Adrenal gland (tissue), 12 donors: ENCODE results near the gene MYCBP. TPM values are rescaled to one million over a fixed set of nuclear protein-coding genes. Genes with fewer than 3 reads are reported as not detected.

Source experiments
- DNase-seq, 7 donors: peaks; one replicate each; pipeline ENCODE4 v3.0.0-alpha.2; 2019 to 2020
- H3K27ac ChIP-seq, 5 donors: fragments of 200-600 bp; sonication (generic) in 4 of 5; 1 replicate in 3 of 5; 2 replicates in 2 of 5; pipeline versions ENCODE4 v1.5.1 to v1.8.0; 2016 to 2020; ENCODE audit warnings: mild to moderate bottlenecking in 1 of 5
- H3K27me3 ChIP-seq: fragments of 200-600 bp; 2 replicates; pipeline ENCODE4 v1.8.0; 2021
- H3K36me3 ChIP-seq, 2 donors: fragments of 200-600 bp; replicated peaks in 1 of 2; 1 replicate in 1 of 2; 2 replicates in 1 of 2; pipeline versions ENCODE4 v1.5.1 to v1.8.0; 2018 to 2022
- H3K4me1 ChIP-seq, 2 donors: fragments of 200-600 bp; replicated peaks in 1 of 2; 1 replicate in 1 of 2; 2 replicates in 1 of 2; pipeline versions ENCODE4 v1.5.1 to v1.8.0; 2018 to 2021
- H3K4me3 ChIP-seq, 4 donors: fragments of 200-600 bp; sonication (generic) in 3 of 4; one replicate each; pipeline ENCODE4 v1.5.1; 2016 to 2018
- H3K9me3 ChIP-seq, 3 donors: fragments of 200-600 bp; sonication (generic) in 1 of 3; replicated peaks in 1 of 3; 1 replicate in 2 of 3; 2 replicates in 1 of 3; pipeline versions ENCODE4 v1.5.1 to v1.8.0; 2016 to 2021
- POLR2A ChIP-seq, 2 donors: fragments of 450-650 bp; IDR thresholded peaks; one replicate each; pipeline ENCODE4 v1.6.1; 2017; ENCODE audit warnings: antibody characterized with exemption in 2 of 2, mild to moderate bottlenecking in 2 of 2, moderate library complexity in 1 of 2
- WGBS, 4 donors: extraction: QIAGEN DNeasy Blood & Tissue Kit in 2 of 4; methylation state at CpG; one replicate each; pipeline versions ENCODE4 v1.1.5 to v1.1.7; 2013 to 2017; 5-methylcytosine and 5-hydroxymethylcytosine counted together
- intact Hi-C, 2 donors: fragments of 100-400 bp; cut with DNase I; formaldehyde crosslinking; loops; one replicate each; pipeline versions ENCODE4 v1.14.1 to v1.15.0; 2022 to 2023
- polyA plus RNA-seq, 3 donors: library from polyadenylated mRNA; stranded (reverse); fragments of 200-250 nt in 2 of 3; fragments of 350-450 nt in 1 of 3; fragmentation: Illumina TruSeq in 1 of 3; extraction: RNeasy Lipid Tissue Mini Kit (QIAGEN cat#74804) in 1 of 3; gene quantifications; one replicate each; pipeline ENCODE4 v1.2.3, GENCODE V29; 2013 to 2014
- total RNA-seq, 9 donors: library from RNA; depleted of rRNA in 4 of 9; stranded (reverse); fragments of >200 nt in 4 of 9; fragments of 120-200 nt in 1 of 9; fragmentation: NEBNext Ultra II Directional in 1 of 9; extraction: Animal tissue kit (Norgen Biotek cat#: 25700) in 1 of 9; gene quantifications; one replicate each; pipeline versions ENCODE4 v1.1.0 to v1.2.4, GENCODE V29; 2013 to 2023
- TF ChIP-seq, protein P1 (sequence below), 6 experiments: fragments of 450-650 bp in 4 of 6; fragments of 200-600 bp in 2 of 6; sonication (generic) in 1 of 6; IDR thresholded peaks; 1 replicate in 5 of 6; 2 replicates in 1 of 6; pipeline versions ENCODE4 v1.5.1 to v1.8.0; 2016 to 2021; ENCODE audit warnings: antibody characterized with exemption in 6 of 6, mild to moderate bottlenecking in 2 of 6, moderate library complexity in 1 of 6
- donor health status: healthy with polysubstance abuse.
- donor health status: Bipolar disorder and iron deficiency.
- donor health status: DM: yes; HTN: yes; CAD: no.
- donor health status: DM: no; HTN: no; CAD: no.
- donor health status: DM: no; HTN: no; CAD: no.
- donor health status: DM: yes; HTN: yes; CAD: no.

MYCBP gene
- total and polyA plus RNA-seq, 12 donors, result 5.5 to 97.3 (median 18.4) TPM

DNA sequence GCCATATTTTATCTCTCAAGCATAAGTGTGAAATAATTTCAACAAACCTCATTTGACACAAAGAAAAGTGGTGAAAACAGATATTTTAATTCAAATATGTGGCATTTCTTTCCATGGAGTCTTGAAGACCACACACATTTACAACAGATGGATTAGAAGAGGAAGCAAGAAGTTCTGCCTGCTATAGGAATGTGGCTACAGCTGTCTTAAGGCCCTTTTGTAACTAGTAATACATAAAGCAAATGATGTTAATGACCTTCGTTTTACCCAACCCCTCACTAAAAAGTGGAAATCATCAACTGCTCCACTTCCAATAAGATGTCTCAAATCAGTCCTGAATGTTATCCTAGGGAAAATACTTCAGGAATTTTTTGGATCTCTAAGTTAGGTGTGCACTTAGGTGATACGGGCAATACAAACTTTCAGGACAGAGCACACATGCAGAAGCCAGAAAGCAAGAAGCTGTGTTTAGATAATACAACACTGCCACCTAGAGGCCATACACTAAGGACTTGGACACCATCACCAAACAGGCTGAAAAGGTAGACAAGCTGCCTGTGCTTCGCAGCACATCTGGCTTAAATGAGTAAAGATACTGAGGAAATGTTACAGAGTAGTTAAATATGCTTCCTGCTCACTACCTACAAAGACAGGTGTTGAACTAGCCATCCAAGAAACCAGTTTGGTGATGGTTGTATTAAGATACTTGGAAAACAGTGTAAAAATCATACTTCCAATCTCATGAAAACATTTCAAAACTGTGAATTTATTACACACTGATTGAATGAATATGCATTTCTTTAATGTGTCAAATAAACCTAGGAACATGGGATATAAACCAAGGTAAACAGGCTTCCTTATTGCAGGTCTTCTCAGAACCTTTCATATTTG is 38.0 kb downstream of the MYCBP start:
- H3K27me3 ChIP-seq, result no peaks in the 10 kb centered on the region
- TF ChIP-seq POLR2A (IDR thresholded peaks at IDR 0.05), result no peak
- TF ChIP-seq, protein P1, sequence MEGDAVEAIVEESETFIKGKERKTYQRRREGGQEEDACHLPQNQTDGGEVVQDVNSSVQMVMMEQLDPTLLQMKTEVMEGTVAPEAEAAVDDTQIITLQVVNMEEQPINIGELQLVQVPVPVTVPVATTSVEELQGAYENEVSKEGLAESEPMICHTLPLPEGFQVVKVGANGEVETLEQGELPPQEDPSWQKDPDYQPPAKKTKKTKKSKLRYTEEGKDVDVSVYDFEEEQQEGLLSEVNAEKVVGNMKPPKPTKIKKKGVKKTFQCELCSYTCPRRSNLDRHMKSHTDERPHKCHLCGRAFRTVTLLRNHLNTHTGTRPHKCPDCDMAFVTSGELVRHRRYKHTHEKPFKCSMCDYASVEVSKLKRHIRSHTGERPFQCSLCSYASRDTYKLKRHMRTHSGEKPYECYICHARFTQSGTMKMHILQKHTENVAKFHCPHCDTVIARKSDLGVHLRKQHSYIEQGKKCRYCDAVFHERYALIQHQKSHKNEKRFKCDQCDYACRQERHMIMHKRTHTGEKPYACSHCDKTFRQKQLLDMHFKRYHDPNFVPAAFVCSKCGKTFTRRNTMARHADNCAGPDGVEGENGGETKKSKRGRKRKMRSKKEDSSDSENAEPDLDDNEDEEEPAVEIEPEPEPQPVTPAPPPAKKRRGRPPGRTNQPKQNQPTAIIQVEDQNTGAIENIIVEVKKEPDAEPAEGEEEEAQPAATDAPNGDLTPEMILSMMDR (IDR thresholded peaks at IDR 0.05), result peak; percentile 61 to 86 (median 75)
- 18 to 30% (median 26%) methylated on average over 3 of the region's 3 CpGs for whole genome bisulfite sequencing, 4 donors
- peak; percentile 23 to 73 (median 55) for DNase-seq
- H3K27ac ChIP-seq, result no peak overlapping the region
- no peaks in the 10 kb centered on the region for H3K4me1 ChIP-seq
- H3K9me3 ChIP-seq, result no peaks in the 10 kb centered on the region
- H3K4me3 ChIP-seq, result no peak overlapping the region
- intact Hi-C loops, result loop anchor here in 1 of 2 donors (10.0 kb wide), 1 partner anchor 810 kb away; no protein-coding TSS in a partner anchor
- peaks cover 0 to 28% of the 10 kb centered on the region in 2 donors for H3K36me3 ChIP-seq

GRCh38 chr1:38834221-38834782 is 38.8 kb downstream of the MYCBP start:
- WGBS, 4 donors, result 67 to 76% (median 73%) methylated on average over 3 of the region's 3 CpGs
- TF ChIP-seq, protein P1 (IDR thresholded peaks at IDR 0.05), result no peak
- no peak for TF ChIP-seq POLR2A (IDR thresholded peaks at IDR 0.05)
- no peaks in the 10 kb centered on the region for H3K4me1 ChIP-seq
- H3K4me3 ChIP-seq, result no peak overlapping the region
- H3K36me3 ChIP-seq, result peaks cover 0 to 24% of the 10 kb centered on the region in 2 donors
- H3K27ac ChIP-seq, result no peak overlapping the region
- H3K27me3 ChIP-seq, result no peaks in the 10 kb centered on the region
- H3K9me3 ChIP-seq, result no peaks in the 10 kb centered on the region
- intact Hi-C loops, result loop anchor here in 1 of 2 donors (10.0 kb wide), 1 partner anchor 810 kb away; no protein-coding TSS in a partner anchor
- no peak for DNase-seq

- Histone ChIP-seq H3K4me3 (no peak overlapping the region), H3K9me3 (no peaks in the 10 kb centered on the region), H3K36me3 (peaks cover 0 to 12% of the 10 kb centered on the region in 2 donors), H3K27ac (no peak overlapping the region), H3K4me1 (no peaks in the 10 kb centered on the region), H3K27me3 (no peaks in the 10 kb centered on the region)
- TF ChIP-seq, protein P1 (IDR thresholded peaks at IDR 0.05), result no peak
- TF ChIP-seq POLR2A (IDR thresholded peaks at IDR 0.05), result no peak
- no peak for DNase-seq
- 55 to 79% (median 58%) methylated on average over 3 of the region's 3 CpGs for WGBS, 4 donors
- intact Hi-C loops, result loop anchor here in 1 of 2 donors (10.0 kb wide), 1 partner anchor 808 kb away; no protein-coding TSS in a partner anchor
These were observed 40.0 kb downstream of the MYCBP start for GRCh38 chr1:38833146-38833545.

DNA sequence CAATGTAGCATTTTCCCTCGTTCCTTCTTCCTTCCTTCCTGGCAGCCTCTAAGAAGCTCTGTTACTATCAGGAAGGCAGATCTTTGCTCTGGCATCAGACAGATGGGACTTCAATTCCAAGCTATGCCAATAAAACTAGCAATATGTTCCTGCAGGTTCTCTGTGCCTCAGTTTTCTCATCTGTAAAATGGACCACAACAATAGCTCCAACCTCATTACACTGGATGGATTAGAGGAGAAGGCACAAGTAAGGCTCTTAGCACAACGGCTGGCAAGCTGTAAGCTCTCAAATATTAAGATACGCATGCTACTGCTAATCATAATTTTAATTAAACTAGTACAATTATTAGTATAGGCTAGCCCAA is 40.8 kb downstream of the MYCBP start:
- intact Hi-C loops, result loop anchor here in 1 of 2 donors (10.0 kb wide), 1 partner anchor 808 kb away; no protein-coding TSS in a partner anchor
- DNase-seq, result no peak
- Histone ChIP-seq H3K27me3 (no peaks in the 10 kb centered on the region), H3K9me3 (no peaks in the 10 kb centered on the region), H3K4me3 (no peak overlapping the region), H3K36me3 (peaks cover 0 to 4% of the 10 kb centered on the region in 2 donors), H3K27ac (no peak overlapping the region), H3K4me1 (no peaks in the 10 kb centered on the region)
- TF ChIP-seq, protein P1 (IDR thresholded peaks at IDR 0.05), result no peak
- no peak for TF ChIP-seq POLR2A (IDR thresholded peaks at IDR 0.05)
- 80 to 90% (median 83%) methylated on average over 3 of the region's 3 CpGs for WGBS, 4 donors
